Heart right ventricle (tissue), 16 donors: ENCODE data around the gene RAB35. TPM values are rescaled to one million over a fixed set of nuclear protein-coding genes. Genes with fewer than 3 reads are reported as not detected.

Source experiments
- ATAC-seq, 8 donors: fragments of 200-7000 bp; cut with Tn5 transposase; one replicate each; pipeline ENCODE4 v1.9.1; 2020; ENCODE audit warnings: mild to moderate bottlenecking in 8 of 8, moderate library complexity in 8 of 8, moderate number of reproducible peaks in 1 of 8
- DNase-seq, 2 donors: peaks; one replicate each; pipeline ENCODE4 v3.0.0-alpha.2; 2020
- H3K27ac ChIP-seq, 10 donors: fragments of 200-600 bp; sonication (generic) in 2 of 10; one replicate each; pipeline versions ENCODE4 v1.5.0 to v1.8.0; 2020 to 2022; ENCODE audit warnings: mild to moderate bottlenecking in 3 of 10
- H3K27me3 ChIP-seq, 7 donors: fragments of 200-600 bp; one replicate each; pipeline ENCODE4 v1.8.0; 2021 to 2022; ENCODE audit warnings: mild to moderate bottlenecking in 2 of 7
- H3K36me3 ChIP-seq, 9 donors: fragments of 200-600 bp; sonication (generic) in 1 of 9; one replicate each; pipeline versions ENCODE4 v1.5.0 to v1.8.0; 2020 to 2022; ENCODE audit warnings: mild to moderate bottlenecking in 2 of 9
- H3K4me1 ChIP-seq, 9 donors: fragments of 200-600 bp; sonication (generic) in 1 of 9; one replicate each; pipeline versions ENCODE4 v1.5.0 to v1.8.0; 2020 to 2022; ENCODE audit warnings: mild to moderate bottlenecking in 4 of 9
- H3K4me3 ChIP-seq, 10 donors: fragments of 200-600 bp; sonication (generic) in 2 of 10; one replicate each; pipeline versions ENCODE4 v1.5.0 to v1.8.0; 2020 to 2022; ENCODE audit warnings: mild to moderate bottlenecking in 7 of 10, moderate library complexity in 2 of 10
- H3K9me3 ChIP-seq, 11 donors: fragments of 200-600 bp in 10 of 11; sonication (generic) in 2 of 11; one replicate each; pipeline versions ENCODE4 v1.5.0 to v1.8.0; 2013 to 2022; ENCODE audit warnings: mild to moderate bottlenecking in 2 of 11, control low read depth in 1 of 11, moderate library complexity in 1 of 11
- WGBS, 2 donors: extraction: QIAGEN DNeasy Blood & Tissue Kit; methylation state at CpG; one replicate each; pipeline ENCODE4 v1.1.7; 2013; ENCODE audit warnings: inconsistent platforms in 1 of 2; 5-methylcytosine and 5-hydroxymethylcytosine counted together
- intact Hi-C, 10 donors: fragments of 100-400 bp; cut with DNase I; formaldehyde crosslinking; loops; one replicate each; pipeline versions ENCODE4 v1.11.1 to v1.14.2; 2022
- polyA plus RNA-seq, 2 donors: library from polyadenylated mRNA; stranded (reverse); fragments of 200-250 nt; gene quantifications; one replicate each; pipeline ENCODE4 v1.2.3, GENCODE V29; 2013
- total RNA-seq, 10 donors: library from RNA; stranded (reverse); fragmentation: NEBNext Ultra II Directional in 3 of 10; extraction: Animal tissue kit (Norgen Biotek cat#: 25700) in 3 of 10; gene quantifications; one replicate each; pipeline versions ENCODE4 v1.2.1 to v1.2.4, GENCODE V29; 2021 to 2023
- TF ChIP-seq, protein P1 (sequence below), 9 donors: fragments of 200-600 bp; sonication (generic) in 2 of 9; IDR thresholded peaks; one replicate each; pipeline versions ENCODE4 v1.5.0 to v1.8.0; 2021 to 2022; ENCODE audit warnings: antibody characterized with exemption in 9 of 9, mild to moderate bottlenecking in 5 of 9, moderate library complexity in 1 of 9
- donor health status: Arrhythmogenic right ventricular cardiomyopathy.
- donor health status: ischemic (EF 13 %, LVEDD 7.1; RV severe dilation, severe dysfunction).
- donor health status: healthy with polysubstance abuse.
- donor health status: DM: no; HTN: yes; CAD: no.
- donor health status: DM: no; HTN: no; CAD: no.
- donor health status: ischemic (EF 25% LVEDD 6.9; RV normal size, moderate dysfunction).
- donor health status: ischemic (EF 25% LVEDD 5.7; RV mildly dilated, moderate dysfunction).
- donor health status: healthy.
- donor health status: DM: yes; HTN: yes; CAD: no.
- donor health status: Ischemic cardiomyopathy.
- donor health status: ischemic (EF 35%, LVEDD 5.7; RV mildly dilated, moderate dysfunction).
- donor health status: nonischemic (EF 11% LVEDD 7.7; RV severe dilation, severe dysfunction).
- donor health status: DM: yes; HTN: yes; CAD: no.
- donor health status: PGD.
- donor health status: ischemic (EF 29% LVEDD 5.4; RV normal size, mild dysfunction).
- donor health status: nonischemic (EF 23%, LVEDD 6.1; RV moderate dilation, normal function).

Gene RAB35
- total and polyA plus RNA-seq, 12 donors: 13.3 to 33.6 (median 23.9) TPM

DNA sequence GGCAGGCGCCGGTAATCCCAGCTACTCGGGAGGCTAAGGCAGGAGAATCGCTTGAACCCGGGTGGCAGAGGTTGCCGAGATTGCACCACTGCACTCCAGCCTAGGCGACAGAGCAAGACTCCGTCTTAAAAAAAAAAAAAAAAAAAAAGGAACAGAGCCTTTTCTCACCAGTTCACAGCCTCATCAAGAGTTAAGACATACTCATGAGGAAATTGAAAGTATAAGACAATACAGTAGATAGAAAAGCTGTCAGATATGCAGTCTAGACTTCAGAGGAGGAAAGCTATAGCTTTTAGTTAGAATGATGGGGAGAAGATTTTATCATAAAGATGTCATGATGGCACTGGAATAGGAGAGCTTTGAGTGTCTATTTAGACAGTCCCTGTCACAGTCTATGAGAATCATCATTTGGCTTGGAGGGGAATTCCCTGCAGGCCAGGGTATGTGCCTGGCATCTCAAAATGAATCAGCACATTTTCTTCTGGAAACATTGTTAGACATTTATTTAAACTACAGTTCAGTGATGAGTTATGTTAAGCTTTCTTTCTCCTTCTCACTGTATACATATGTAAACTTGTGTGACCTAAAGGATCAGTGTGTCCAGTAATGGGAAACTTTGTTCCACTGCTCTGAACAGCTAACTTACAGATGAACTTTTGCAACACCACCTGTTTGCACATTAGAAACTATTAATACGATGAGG, 2.9 kb upstream of the RAB35 start:
- Histone ChIP-seq H3K27ac (peak overlapping the region in 1 of 10 donors; percentile 65), H3K9me3 (no peaks in the 10 kb centered on the region), H3K4me1 (peaks cover 13 to 64% (median 34%) of the 10 kb centered on the region in 9 donors), H3K4me3 (no peak overlapping the region), H3K27me3 (no peaks in the 10 kb centered on the region), H3K36me3 (peaks cover 0 to 5% (median 0%) of the 10 kb centered on the region in 9 donors)
- TF ChIP-seq, protein P1, sequence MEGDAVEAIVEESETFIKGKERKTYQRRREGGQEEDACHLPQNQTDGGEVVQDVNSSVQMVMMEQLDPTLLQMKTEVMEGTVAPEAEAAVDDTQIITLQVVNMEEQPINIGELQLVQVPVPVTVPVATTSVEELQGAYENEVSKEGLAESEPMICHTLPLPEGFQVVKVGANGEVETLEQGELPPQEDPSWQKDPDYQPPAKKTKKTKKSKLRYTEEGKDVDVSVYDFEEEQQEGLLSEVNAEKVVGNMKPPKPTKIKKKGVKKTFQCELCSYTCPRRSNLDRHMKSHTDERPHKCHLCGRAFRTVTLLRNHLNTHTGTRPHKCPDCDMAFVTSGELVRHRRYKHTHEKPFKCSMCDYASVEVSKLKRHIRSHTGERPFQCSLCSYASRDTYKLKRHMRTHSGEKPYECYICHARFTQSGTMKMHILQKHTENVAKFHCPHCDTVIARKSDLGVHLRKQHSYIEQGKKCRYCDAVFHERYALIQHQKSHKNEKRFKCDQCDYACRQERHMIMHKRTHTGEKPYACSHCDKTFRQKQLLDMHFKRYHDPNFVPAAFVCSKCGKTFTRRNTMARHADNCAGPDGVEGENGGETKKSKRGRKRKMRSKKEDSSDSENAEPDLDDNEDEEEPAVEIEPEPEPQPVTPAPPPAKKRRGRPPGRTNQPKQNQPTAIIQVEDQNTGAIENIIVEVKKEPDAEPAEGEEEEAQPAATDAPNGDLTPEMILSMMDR (IDR thresholded peaks at IDR 0.05): no peak
- no peak for ATAC-seq
- intact Hi-C loops: loop anchor here in 1 of 10 donors (10.0 kb wide), 1 partner anchor 175 kb away; the partner anchor contains the start of genes RNU4-1 and RNU4-2
- no peak for DNase-seq
- 82 to 87% methylated on average over 9 of the region's 9 CpGs for WGBS, 2 donors

DNA sequence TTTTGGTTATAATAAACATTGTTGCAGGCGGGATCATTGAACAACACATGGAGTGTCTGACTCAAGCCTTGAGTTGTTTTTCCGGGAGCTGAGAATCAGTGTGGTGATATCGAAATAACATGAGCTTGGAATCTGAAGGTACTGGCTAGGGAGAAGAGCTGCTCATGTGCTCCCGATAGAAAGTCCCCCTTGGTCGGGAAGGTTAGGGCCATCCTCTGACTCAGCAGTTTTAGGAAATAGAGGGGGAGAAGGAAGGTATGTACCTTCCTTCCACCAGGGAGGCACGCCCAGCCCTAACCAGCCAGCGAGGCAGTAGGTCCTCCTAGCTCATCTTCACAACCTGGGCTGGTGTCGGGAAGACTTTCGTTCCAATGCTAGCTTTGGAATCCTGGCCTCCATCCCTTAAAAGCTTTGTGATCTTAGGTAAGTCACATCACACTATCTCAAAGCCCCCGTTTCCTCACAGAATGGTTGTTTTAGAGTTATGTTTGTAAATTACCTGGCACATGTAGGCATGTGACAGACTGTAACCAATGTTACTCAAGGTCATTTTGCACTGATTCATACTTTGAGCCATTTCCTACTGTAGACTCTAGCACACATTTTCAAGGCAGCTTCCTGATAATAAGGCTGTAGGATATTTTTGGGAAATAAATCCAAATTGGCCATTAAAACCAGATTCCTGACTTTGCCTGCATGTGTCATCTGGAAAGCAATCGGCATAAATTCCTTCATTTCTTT, 1.9 kb upstream of the RAB35 start:
- DNase-seq: no peak

DNA sequence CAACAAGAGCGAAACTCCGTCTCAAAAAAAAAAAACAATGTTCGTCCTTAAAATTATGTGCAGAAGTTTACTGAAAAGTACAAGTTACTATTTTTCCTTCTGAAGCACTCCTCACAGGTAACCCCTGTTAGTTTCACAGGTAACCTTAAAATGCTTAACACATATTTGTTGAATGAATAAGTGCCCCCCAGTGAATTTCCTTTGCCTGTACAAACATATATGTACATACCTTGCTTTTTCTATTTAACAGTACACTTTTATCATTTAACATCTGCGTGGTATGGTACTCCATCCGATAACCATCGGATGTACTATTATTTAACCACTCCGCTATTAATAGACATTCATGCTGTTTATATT, 1.4 kb upstream of the RAB35 start:
- no peak for ATAC-seq
- 26 to 29% methylated on average over 7 of the region's 7 CpGs for WGBS, 2 donors
- Histone ChIP-seq H3K27me3 (no peaks in the 10 kb centered on the region), H3K4me3 (peak overlapping the region in 9 of 10 donors; percentile 67 to 93 (median 82)), H3K9me3 (no peaks in the 10 kb centered on the region), H3K27ac (peak overlapping the region in 3 of 10 donors; percentile 98 to 99 (median 98)), H3K4me1 (peaks cover 13 to 67% (median 41%) of the 10 kb centered on the region in 9 donors), H3K36me3 (peaks cover 0 to 18% (median 0%) of the 10 kb centered on the region in 9 donors)
- no peak for DNase-seq
- intact Hi-C loops: loop anchor here in 1 of 10 donors (2.0 to 10.0 kb wide), 2 partner anchors 31 to 177 kb away; partner anchors contain the start of genes RNU4-1 and RNU4-2
- TF ChIP-seq, protein P1 (IDR thresholded peaks at IDR 0.05): no peak

More for the DNA sequence above, 1.9 kb upstream of the RAB35 start:
- peak overlapping the region in 8 of 10 donors; percentile 67 to 93 (median 82) for H3K4me3 ChIP-seq
- intact Hi-C loops: loop anchor here in 1 of 10 donors (10.0 kb wide), 1 partner anchor 176 kb away; the partner anchor contains the start of genes RNU4-1 and RNU4-2
- TF ChIP-seq, protein P1 (IDR thresholded peaks at IDR 0.05): no peak
- no peaks in the 10 kb centered on the region for H3K9me3 ChIP-seq
- H3K27ac ChIP-seq: peak overlapping the region in 2 of 10 donors; percentile 39 to 65
- WGBS, 2 donors: 46 to 54% methylated on average over 11 of the region's 11 CpGs
- no peak for ATAC-seq
- H3K4me1 ChIP-seq: peaks cover 13 to 64% (median 40%) of the 10 kb centered on the region in 9 donors
- no peaks in the 10 kb centered on the region for H3K27me3 ChIP-seq
- peaks cover 0 to 14% (median 0%) of the 10 kb centered on the region in 9 donors for H3K36me3 ChIP-seq
